ENCODE data around the gene EN1.

- TF ChIP-seq ZNF274 (IDR thresholded peaks at IDR 0.05; ENCODE audit: low read depth, low read length) = no peak
- no peak for TF ChIP-seq YY1 (IDR thresholded peaks at IDR 0.05; ENCODE audit: insufficient read depth, insufficient read length)
- TF ChIP-seq SUZ12 (IDR thresholded peaks at IDR 0.05; ENCODE audit: extremely low read depth, insufficient read depth, insufficient read length) = no peak
Observed at GRCh38 chr2:118815314-118815713, 32.1 kb downstream of the EN1 start.
